Ectodermal cell (in vitro differentiated cells): ENCODE results near the gene JMJD1C.

Experiments used
- H3K27ac ChIP-seq: 2 replicates; pipeline ENCODE4 v1.7.0; 2013; ENCODE audit warnings: mild to moderate bottlenecking, low read depth, low read length; ENCODE audit not compliant: insufficient read depth, poor library complexity, severe bottlenecking
- H3K27me3 ChIP-seq: 2 replicates; pipeline ENCODE4 v1.7.0; 2013; ENCODE audit warnings: mild to moderate bottlenecking, low read length; ENCODE audit not compliant: insufficient read depth, control insufficient read depth, poor library complexity, severe bottlenecking
- H3K36me3 ChIP-seq: one replicate; pipeline ENCODE4 v1.7.0; 2013; ENCODE audit warnings: low read length; ENCODE audit not compliant: control insufficient read depth, insufficient read depth
- H3K4me1 ChIP-seq: one replicate; pipeline ENCODE4 v1.7.0; 2013; ENCODE audit warnings: low read length; ENCODE audit not compliant: control insufficient read depth, insufficient read depth
- H3K4me3 ChIP-seq: 2 replicates; pipeline ENCODE4 v1.7.0; 2013; ENCODE audit warnings: low read depth, low read length, control low read depth; ENCODE audit not compliant: insufficient read depth
- H3K9me3 ChIP-seq: 2 replicates; pipeline ENCODE4 v1.7.0; 2013; ENCODE audit warnings: mild to moderate bottlenecking, low read length, moderate library complexity; ENCODE audit not compliant: control insufficient read depth
- whole genome bisulfite sequencing, 2 experiments: methylation state at CpG; one replicate each; pipeline ENCODE4 v1.1.7; 2013; ENCODE audit warnings: missing lambda C conversion rate in 2 of 2; 5-methylcytosine and 5-hydroxymethylcytosine counted together

JMJD1C gene

GRCh38 chr10:63281967-63282366 lies 183.8 kb downstream of the JMJD1C start:
- H3K9me3 ChIP-seq = no peaks in the 10 kb centered on the region
- H3K27ac ChIP-seq = no peak overlapping the region
- H3K27me3 ChIP-seq = no peaks in the 10 kb centered on the region
- H3K36me3 ChIP-seq = no peaks in the 10 kb centered on the region
- WGBS, 2 experiments = 93 to 97% methylated on average over 2 of the region's 3 CpGs
- no peaks in the 10 kb centered on the region for H3K4me1 ChIP-seq
- no peak overlapping the region for H3K4me3 ChIP-seq

- Histone ChIP-seq H3K27ac (no peak overlapping the region), H3K36me3 (no peaks in the 10 kb centered on the region), H3K27me3 (no peaks in the 10 kb centered on the region), H3K9me3 (no peaks in the 10 kb centered on the region), H3K4me3 (no peak overlapping the region), H3K4me1 (no peaks in the 10 kb centered on the region)
- WGBS, 2 experiments = 96 to 99% methylated on average over 5 of the region's 6 CpGs
These were observed 185.4 kb downstream of the JMJD1C start for GRCh38 chr10:63280386-63280785.

- H3K27ac ChIP-seq = no peak overlapping the region
These were observed 190.7 kb downstream of the JMJD1C start for GRCh38 chr10:63275094-63275493.

GRCh38 chr10:63273577-63273976 lies 192.2 kb downstream of the JMJD1C start:
- no peak overlapping the region for H3K4me3 ChIP-seq
- H3K27me3 ChIP-seq = no peaks in the 10 kb centered on the region
- no peaks in the 10 kb centered on the region for H3K4me1 ChIP-seq
- H3K27ac ChIP-seq = no peak overlapping the region
- no peaks in the 10 kb centered on the region for H3K9me3 ChIP-seq
- no peaks in the 10 kb centered on the region for H3K36me3 ChIP-seq

More at GRCh38 chr10:63275094-63275493, 190.7 kb downstream of the JMJD1C start:
- Histone ChIP-seq H3K4me1 (no peaks in the 10 kb centered on the region), H3K27me3 (no peaks in the 10 kb centered on the region), H3K9me3 (no peaks in the 10 kb centered on the region), H3K36me3 (no peaks in the 10 kb centered on the region), H3K4me3 (no peak overlapping the region)
- 100% methylated on average over 2 of the region's 3 CpGs for WGBS, 2 experiments

- WGBS, 2 experiments = 0 to 1% methylated on average over 17 of the region's 17 CpGs
- Histone ChIP-seq H3K4me1 (no peaks in the 10 kb centered on the region), H3K27ac (peak overlapping the region; percentile 91), H3K4me3 (peak overlapping the region; percentile 45), H3K36me3 (no peaks in the 10 kb centered on the region), H3K27me3 (no peaks in the 10 kb centered on the region), H3K9me3 (no peaks in the 10 kb centered on the region)
These were observed 196.8 kb downstream of the JMJD1C start for GRCh38 chr10:63268798-63269503.

- Histone ChIP-seq H3K36me3 (no peaks in the 10 kb centered on the region), H3K9me3 (no peaks in the 10 kb centered on the region), H3K27me3 (no peaks in the 10 kb centered on the region), H3K27ac (peak overlapping the region; percentile 91), H3K4me3 (peak overlapping the region; percentile 45), H3K4me1 (no peaks in the 10 kb centered on the region)
- 0% methylated on average over 1 of the region's 3 CpGs for WGBS, 2 experiments
These were observed 197.5 kb downstream of the JMJD1C start for GRCh38 chr10:63268149-63268797.

GRCh38 chr10:63267414-63268148 lies 198.2 kb downstream of the JMJD1C start:
- peak overlapping the region; percentile 45 for H3K4me3 ChIP-seq
- no peaks in the 10 kb centered on the region for H3K9me3 ChIP-seq
- WGBS, 2 experiments = 0% methylated on average over 5 to 6 of the region's 6 CpGs
- H3K27ac ChIP-seq = peak overlapping the region; percentile 91
- no peaks in the 10 kb centered on the region for H3K4me1 ChIP-seq
- H3K36me3 ChIP-seq = no peaks in the 10 kb centered on the region
- no peaks in the 10 kb centered on the region for H3K27me3 ChIP-seq

- no peak overlapping the region for H3K27ac ChIP-seq
- H3K27me3 ChIP-seq = no peaks in the 10 kb centered on the region
- no peaks in the 10 kb centered on the region for H3K36me3 ChIP-seq
These were observed 199.1 kb downstream of the JMJD1C start for GRCh38 chr10:63266391-63267316.

GRCh38 chr10:63265683-63266235 lies 200.0 kb downstream of the JMJD1C start:
- Histone ChIP-seq H3K4me3 (peak overlapping the region; percentile 45), H3K4me1 (no peaks in the 10 kb centered on the region), H3K36me3 (no peaks in the 10 kb centered on the region), H3K9me3 (no peaks in the 10 kb centered on the region), H3K27me3 (no peaks in the 10 kb centered on the region), H3K27ac (no peak overlapping the region)
- 0 to 5% methylated on average over 1 to 2 of the region's 2 CpGs for WGBS, 2 experiments

More at GRCh38 chr10:63266391-63267316, 199.1 kb downstream of the JMJD1C start:
- Histone ChIP-seq H3K4me1 (no peaks in the 10 kb centered on the region), H3K9me3 (no peaks in the 10 kb centered on the region), H3K4me3 (peak overlapping the region; percentile 45)
- 7% methylated on average over 3 of the region's 6 CpGs; no CpG with 5 or more reads in 1 of the 2 experiments for WGBS, 2 experiments
